ENCODE results near the gene CDK5R1. TPM values are rescaled to one million over a fixed set of nuclear protein-coding genes. Genes with fewer than 3 reads are reported as not detected.

CDK5R1 gene
- total and polyA plus RNA-seq, 2 donors (not counting 3 experiments of a cell fraction or from before 2014, with no cell fraction given): 1.6 to 3.9 TPM

DNA sequence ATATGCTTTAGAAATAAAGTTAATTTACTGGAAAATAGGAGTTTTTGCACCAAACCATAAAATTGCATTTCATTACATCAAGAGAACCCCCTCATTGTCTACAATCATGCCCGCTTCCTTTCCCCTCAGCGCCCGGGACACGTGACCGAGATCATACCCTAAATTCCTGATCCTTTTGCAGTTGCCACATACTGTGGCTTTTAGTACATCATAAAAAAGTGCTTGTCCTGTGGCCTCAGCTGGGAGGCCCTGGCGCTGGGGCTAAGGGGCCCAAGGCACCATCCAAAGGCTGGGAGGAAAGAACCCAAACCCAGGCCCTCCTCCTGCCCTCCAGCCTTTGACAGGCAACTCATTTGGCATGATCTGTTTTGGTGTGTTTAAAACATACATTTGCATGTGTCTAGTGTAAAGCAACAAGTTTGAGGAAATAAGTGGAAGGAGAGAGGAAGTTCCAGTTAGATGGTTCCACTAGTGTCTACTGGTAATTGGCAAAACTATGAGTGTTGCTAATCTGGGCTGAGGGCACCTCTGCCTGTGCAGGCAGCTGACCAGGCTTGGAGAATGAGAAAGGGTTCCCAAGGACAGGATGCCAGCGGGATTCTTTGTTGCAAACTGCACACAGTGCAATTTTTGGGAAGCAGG lies 6.0 kb downstream of the CDK5R1 start:
- H3K4me3 ChIP-seq (replicated peaks in 1 of 3; ENCODE audit: insufficient read depth in 1 of 3, low read depth in 1 of 3, low read length in 3 of 3): no peak overlapping the region
- no peak overlapping the region for H3K9ac ChIP-seq (replicated peaks; ENCODE audit: extremely low read depth, insufficient read depth, low read length)
- H4K20me1 ChIP-seq (replicated peaks; ENCODE audit: control insufficient read depth, extremely low read depth, insufficient read depth, low read length): no peaks in the 10 kb centered on the region
- dilution Hi-C loops (cut with MboI; ENCODE audit: extremely low pct_ligation_motif_present, low sequenced_read_pairs): no loop called here
- H3K9me1 ChIP-seq (replicated peaks; ENCODE audit: control insufficient read depth, extremely low read depth, insufficient read depth, low read length): no peaks in the 10 kb centered on the region
- no peak for DNase-seq (ENCODE audit: low read depth, low spot score)
- ChIA-PET POLR2A (no interaction called here), CTCF (interaction anchor here (1.5 kb wide), 1 partner anchor 262 kb away, joined by 5 read pairs; no protein-coding TSS in a partner anchor)
- H3K27me3 ChIP-seq (ENCODE audit: control insufficient read depth in 2 of 2, insufficient read depth in 2 of 2, low read length in 2 of 2): no peaks in the 10 kb centered on the region
- TF ChIP-seq MAX (IDR thresholded peaks at IDR 0.05; ENCODE audit: insufficient read depth, insufficient read length) (no peak), JUN (IDR thresholded peaks at IDR 0.05; ENCODE audit: borderline replicate concordance, insufficient read depth, insufficient read length, low read depth) (no peak), POLR2AphosphoS5 (IDR thresholded peaks at IDR 0.05; ENCODE audit: insufficient read depth, low read depth, low read length) (no peak), FOS (IDR thresholded peaks at IDR 0.05; ENCODE audit: borderline replicate concordance, insufficient read depth, low read length) (no peak), EZH2 (IDR thresholded peaks at IDR 0.05; ENCODE audit: borderline replicate concordance, low read depth, low read length, severe bottlenecking) (no peak), GATA2 (IDR thresholded peaks at IDR 0.05; ENCODE audit: insufficient read depth, insufficient read length, low read depth, low read length) (no peak), MYC (IDR thresholded peaks at IDR 0.05; ENCODE audit: low read depth, low read length) (no peak), POLR2A (IDR thresholded peaks at IDR 0.05; ENCODE audit: low read depth, low read length) (no peak)
- TF ChIP-seq, protein P1, sequence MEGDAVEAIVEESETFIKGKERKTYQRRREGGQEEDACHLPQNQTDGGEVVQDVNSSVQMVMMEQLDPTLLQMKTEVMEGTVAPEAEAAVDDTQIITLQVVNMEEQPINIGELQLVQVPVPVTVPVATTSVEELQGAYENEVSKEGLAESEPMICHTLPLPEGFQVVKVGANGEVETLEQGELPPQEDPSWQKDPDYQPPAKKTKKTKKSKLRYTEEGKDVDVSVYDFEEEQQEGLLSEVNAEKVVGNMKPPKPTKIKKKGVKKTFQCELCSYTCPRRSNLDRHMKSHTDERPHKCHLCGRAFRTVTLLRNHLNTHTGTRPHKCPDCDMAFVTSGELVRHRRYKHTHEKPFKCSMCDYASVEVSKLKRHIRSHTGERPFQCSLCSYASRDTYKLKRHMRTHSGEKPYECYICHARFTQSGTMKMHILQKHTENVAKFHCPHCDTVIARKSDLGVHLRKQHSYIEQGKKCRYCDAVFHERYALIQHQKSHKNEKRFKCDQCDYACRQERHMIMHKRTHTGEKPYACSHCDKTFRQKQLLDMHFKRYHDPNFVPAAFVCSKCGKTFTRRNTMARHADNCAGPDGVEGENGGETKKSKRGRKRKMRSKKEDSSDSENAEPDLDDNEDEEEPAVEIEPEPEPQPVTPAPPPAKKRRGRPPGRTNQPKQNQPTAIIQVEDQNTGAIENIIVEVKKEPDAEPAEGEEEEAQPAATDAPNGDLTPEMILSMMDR (IDR thresholded peaks at IDR 0.05; ENCODE audit: extremely low read depth in 1 of 2, insufficient read depth in 1 of 2, low read depth in 1 of 2, low read length in 2 of 2): no peak
- no peaks in the 10 kb centered on the region for H3K36me3 ChIP-seq (ENCODE audit: control insufficient read depth in 2 of 2, extremely low read depth in 1 of 2, insufficient read depth in 2 of 2, low read length in 2 of 2)
- H3K79me2 ChIP-seq (ENCODE audit: control insufficient read depth, insufficient read depth, low read length): peaks cover 2% of the 10 kb centered on the region
- TSS peak; percentile 66 for BruUV-seq (replicated peaks)
- H2AFZ ChIP-seq (ENCODE audit: low read depth, low read length): no peak overlapping the region
- FAIRE-seq: no peak
- H3K4me1 ChIP-seq (ENCODE audit: control insufficient read depth, extremely low read depth, insufficient read depth, low read length): peaks cover 2% of the 10 kb centered on the region
- H3K27ac ChIP-seq (ENCODE audit: insufficient read depth, low read depth, low read length): no peak overlapping the region
- no peaks in the 10 kb centered on the region for H3K9me3 ChIP-seq (replicated peaks; ENCODE audit: control insufficient read depth, insufficient read depth, low read length)
- intact Hi-C loops (cut with micrococcal nuclease): no loop called here
- no peak overlapping the region for H3K4me2 ChIP-seq (ENCODE audit: insufficient read depth, low read length)

Data from endothelial cell of umbilical vein (primary cell).